T-cell (primary cell): ENCODE measurements around the gene ESPNL. TPM values are rescaled to one million over a fixed set of nuclear protein-coding genes. Genes with fewer than 3 reads are reported as not detected.

ENCODE experiments used
- ATAC-seq, 4 experiments: fragments of 200-7000 bp in 3 of 4; fragments of 150-1000 bp in 1 of 4; cut with Tn5 transposase; replicated peaks in 1 of 4; 1 replicate in 3 of 4; 2 replicates in 1 of 4; pipeline ENCODE4 v1.10.0; 2021; ENCODE audit warnings: moderate library complexity in 3 of 4, mild to moderate bottlenecking in 2 of 4, moderate number of reproducible peaks in 1 of 4
- CTCF ChIA-PET, 2 donors: fragments of 300-600 bp; sonication (Branson Sonifier 250); formaldehyde crosslinking; loops; one replicate each; lab custom pipeline; 2022; ENCODE audit warnings: antibody characterized with exemption in 2 of 2; lab: Charles Lee
- POLR2A ChIA-PET, 2 donors: fragments of 300-600 bp; sonication (Branson Sonifier 250); formaldehyde crosslinking; loops; one replicate each; lab custom pipeline; 2022; ENCODE audit warnings: antibody characterized with exemption in 2 of 2; lab: Charles Lee
- DNase-seq, 35 experiments: peaks; one replicate each; pipeline versions ENCODE4 v3.0.0 to v3.0.0-alpha.2; 2013 to 2023
- H3K27ac ChIP-seq: one replicate; pipeline ENCODE4 v1.5.1; 2013; ENCODE audit warnings: low read length
- H3K27me3 ChIP-seq, 2 experiments: replicated peaks in 1 of 2; 1 replicate in 1 of 2; 2 replicates in 1 of 2; pipeline versions ENCODE4 v1.6.1 to v1.7.0; 2013; ENCODE audit warnings: low read length in 1 of 2, mixed read lengths in 1 of 2; ENCODE audit not compliant: control insufficient read depth in 2 of 2, insufficient read depth in 2 of 2; ENCODE audit errors: extremely low read depth in 1 of 2
- H3K36me3 ChIP-seq, 2 donors: 1 replicate in 1 of 2; 2 replicates in 1 of 2; pipeline versions ENCODE4 v1.6.1 to v1.7.0; 2013; ENCODE audit warnings: low read length in 1 of 2; ENCODE audit not compliant: control insufficient read depth in 2 of 2, insufficient read depth in 1 of 2; ENCODE audit errors: extremely low read depth in 1 of 2
- H3K4me1 ChIP-seq, 2 experiments: 1 replicate in 1 of 2; 2 replicates in 1 of 2; pipeline versions ENCODE4 v1.6.1 to v1.7.0; 2013; ENCODE audit warnings: low read length in 2 of 2, mixed read lengths in 1 of 2; ENCODE audit not compliant: insufficient read depth in 2 of 2, control insufficient read depth in 1 of 2; ENCODE audit errors: extremely low read depth in 1 of 2
- H3K4me3 ChIP-seq, 2 donors: 1 replicate in 1 of 2; 2 replicates in 1 of 2; pipeline versions ENCODE4 v1.5.1 to v1.7.0; 2013; ENCODE audit warnings: mild to moderate bottlenecking in 2 of 2, low read length in 1 of 2, moderate library complexity in 1 of 2; ENCODE audit not compliant: control insufficient read depth in 1 of 2; ENCODE audit errors: extremely low read depth in 1 of 2
- H3K9me3 ChIP-seq: 2 replicates; pipeline ENCODE4 v1.7.0; 2013
- H3K27ac Mint-ChIP-seq, 2 donors: one replicate each; pipeline ENCODE4 v1.8.0; 2020 to 2021; ENCODE audit warnings: mild to moderate bottlenecking in 2 of 2, mixed read lengths in 2 of 2
- H3K27me3 Mint-ChIP-seq, 2 donors: one replicate each; pipeline ENCODE4 v1.8.0; 2021 to 2022; ENCODE audit warnings: mixed read lengths in 2 of 2
- H3K36me3 Mint-ChIP-seq: one replicate; pipeline ENCODE4 v1.8.0; 2021; ENCODE audit warnings: mixed read lengths
- H3K4me1 Mint-ChIP-seq, 3 donors: one replicate each; pipeline ENCODE4 v1.8.0; 2020 to 2022; ENCODE audit warnings: mixed read lengths in 3 of 3, mild to moderate bottlenecking in 1 of 3
- H3K4me3 Mint-ChIP-seq, 3 donors: one replicate each; pipeline ENCODE4 v1.8.0; 2020 to 2022; ENCODE audit warnings: mild to moderate bottlenecking in 3 of 3, mixed read lengths in 3 of 3, moderate library complexity in 3 of 3
- H3K9me3 Mint-ChIP-seq, 3 donors: one replicate each; pipeline ENCODE4 v1.8.0; 2020 to 2022; ENCODE audit warnings: mixed read lengths in 3 of 3
- WGBS: methylation state at CpG from one replicate; pipeline ENCODE4 v1.1.5; 2013; ENCODE audit warnings: missing lambda C conversion rate; ENCODE audit not compliant: insufficient coverage; 5-methylcytosine and 5-hydroxymethylcytosine counted together
- total RNA-seq, 35 experiments: library from RNA in 6 of 35; stranded (reverse) in 6 of 35; fragments of 120-200 nt in 1 of 35; gene quantifications; one replicate each; pipeline versions ENCODE4 v1.2.1 to v1.2.4 and lab custom pipeline; 2013 to 2026

Gene ESPNL
- total RNA-seq, 5 donors from 2014 or later (not counting 1 experiment from before 2014, with no cell fraction given), result 0.10 to 0.44 (median 0.25) TPM; not detected in 2

DNA sequence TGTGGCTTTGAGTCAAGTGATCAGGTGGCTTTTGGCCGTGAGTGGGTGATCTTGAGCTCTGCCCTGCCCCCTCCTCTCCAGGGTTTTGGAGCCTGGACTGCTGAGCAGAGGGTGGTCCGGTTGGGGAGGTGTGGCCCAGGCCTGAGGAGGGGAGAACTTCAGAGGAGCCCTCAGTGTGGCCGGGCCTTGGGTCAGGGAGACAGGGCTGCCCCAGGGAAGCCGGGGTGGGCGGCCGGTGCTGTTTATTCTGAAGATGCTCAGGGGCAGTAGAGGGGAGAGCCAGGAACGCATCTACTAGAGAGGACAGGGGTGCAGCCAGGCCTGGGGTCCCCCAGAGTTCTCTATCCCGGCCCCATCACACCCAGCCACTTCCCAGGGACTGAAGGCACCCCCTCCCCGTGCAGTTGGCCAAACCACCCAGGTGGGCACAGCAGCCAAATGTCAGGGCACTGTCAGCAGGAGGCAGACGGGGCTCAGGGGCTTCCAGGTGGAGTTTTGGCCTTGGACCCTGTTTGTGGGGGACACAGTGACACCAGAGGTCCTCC is 59.6 kb downstream of the ESPNL start:
- DNase-seq (no peak), ATAC-seq (no peak)
- Histone ChIP-seq H3K36me3 (no peaks in the 10 kb centered on the region), H3K27me3 (peaks cover 0 to 66% of the 10 kb centered on the region in 2 experiments), H3K9me3 (no peaks in the 10 kb centered on the region), H3K4me3 (peak overlapping the region in 1 of 2 donors; percentile 51), H3K4me1 (peaks cover 0 to 17% of the 10 kb centered on the region in 2 experiments), H3K27ac (no peak overlapping the region)
- Mint-ChIP-seq H3K27me3 (peaks cover 8 to 34% of the 10 kb centered on the region in 2 donors), H3K9me3 (no peaks in the 10 kb centered on the region), H3K4me1 (peaks cover 9 to 12% (median 10%) of the 10 kb centered on the region in 3 donors), H3K27ac (no peak overlapping the region), H3K36me3 (no peaks in the 10 kb centered on the region), H3K4me3 (peak overlapping the region; percentile 62 to 72 (median 67))
- ChIA-PET CTCF (no interaction called here), POLR2A (no interaction called here)
- 24% methylated on average over 3 of the region's 10 CpGs for WGBS

DNA sequence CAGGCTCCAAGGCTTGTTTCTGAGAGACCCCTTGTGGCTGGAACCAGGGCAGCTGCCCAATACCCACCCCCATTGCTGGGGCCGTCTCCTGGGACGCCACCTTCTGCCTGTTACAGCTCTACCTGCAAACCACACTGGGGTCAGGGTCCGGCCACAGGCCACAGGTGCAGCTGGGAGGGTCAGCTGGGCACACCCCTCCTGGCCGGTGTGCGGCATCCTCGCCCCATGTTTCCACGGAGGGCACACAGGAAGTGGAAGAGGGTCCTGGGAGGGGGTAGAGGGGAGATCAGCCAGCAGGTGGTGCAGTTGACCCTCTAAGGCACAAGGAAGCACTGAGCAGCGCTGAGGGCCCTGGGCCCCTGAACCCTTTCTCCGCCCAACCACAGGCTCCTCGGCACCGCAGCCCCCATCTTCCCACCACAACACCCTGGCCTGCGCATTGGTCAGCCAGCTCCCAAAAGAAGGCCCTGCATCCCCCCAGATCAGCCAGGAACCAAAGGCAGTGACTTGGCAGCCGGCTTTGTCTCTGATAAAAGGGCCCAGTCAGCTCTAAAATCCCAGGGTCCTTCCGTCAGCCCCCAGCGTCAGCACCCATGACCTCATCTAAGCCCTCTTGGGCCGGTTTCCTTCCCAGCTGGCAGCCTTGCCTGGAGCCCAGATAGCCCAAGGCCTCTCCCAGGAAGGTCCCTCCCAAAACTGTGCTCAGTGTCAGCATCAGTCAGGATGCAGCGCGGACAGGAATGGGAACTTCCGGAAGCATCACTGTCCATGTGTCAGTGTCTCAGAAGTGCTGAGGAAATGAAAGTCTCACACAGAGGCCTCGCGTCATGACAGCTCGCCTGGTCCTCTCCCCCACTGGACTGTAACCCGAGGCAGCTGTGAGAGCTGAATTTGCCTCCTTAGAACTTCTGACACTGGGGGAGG is 60.3 kb downstream of the ESPNL start:
- Mint-ChIP-seq H3K9me3 (no peaks in the 10 kb centered on the region), H3K36me3 (no peaks in the 10 kb centered on the region), H3K27me3 (peaks cover 14 to 41% of the 10 kb centered on the region in 2 donors), H3K4me3 (peak overlapping the region in 1 of 3 donors; percentile 72), H3K4me1 (peaks cover 14 to 18% (median 14%) of the 10 kb centered on the region in 3 donors), H3K27ac (no peak overlapping the region)
- no peak overlapping the region for H3K4me3 ChIP-seq
- no peak overlapping the region for H3K27ac ChIP-seq
- H3K9me3 ChIP-seq, result no peaks in the 10 kb centered on the region
- CTCF ChIA-PET, result no interaction called here
- no peaks in the 10 kb centered on the region for H3K36me3 ChIP-seq
- POLR2A ChIA-PET, result no interaction called here
- DNase-seq, result peak in 3 of 35 experiments; percentile 19 to 30 (median 22)
- peaks cover 0 to 17% of the 10 kb centered on the region in 2 experiments for H3K4me1 ChIP-seq
- no peak for ATAC-seq
- peaks cover 0 to 71% of the 10 kb centered on the region in 2 experiments for H3K27me3 ChIP-seq
- WGBS, result 50% methylated on average over 20 of the region's 23 CpGs

DNA sequence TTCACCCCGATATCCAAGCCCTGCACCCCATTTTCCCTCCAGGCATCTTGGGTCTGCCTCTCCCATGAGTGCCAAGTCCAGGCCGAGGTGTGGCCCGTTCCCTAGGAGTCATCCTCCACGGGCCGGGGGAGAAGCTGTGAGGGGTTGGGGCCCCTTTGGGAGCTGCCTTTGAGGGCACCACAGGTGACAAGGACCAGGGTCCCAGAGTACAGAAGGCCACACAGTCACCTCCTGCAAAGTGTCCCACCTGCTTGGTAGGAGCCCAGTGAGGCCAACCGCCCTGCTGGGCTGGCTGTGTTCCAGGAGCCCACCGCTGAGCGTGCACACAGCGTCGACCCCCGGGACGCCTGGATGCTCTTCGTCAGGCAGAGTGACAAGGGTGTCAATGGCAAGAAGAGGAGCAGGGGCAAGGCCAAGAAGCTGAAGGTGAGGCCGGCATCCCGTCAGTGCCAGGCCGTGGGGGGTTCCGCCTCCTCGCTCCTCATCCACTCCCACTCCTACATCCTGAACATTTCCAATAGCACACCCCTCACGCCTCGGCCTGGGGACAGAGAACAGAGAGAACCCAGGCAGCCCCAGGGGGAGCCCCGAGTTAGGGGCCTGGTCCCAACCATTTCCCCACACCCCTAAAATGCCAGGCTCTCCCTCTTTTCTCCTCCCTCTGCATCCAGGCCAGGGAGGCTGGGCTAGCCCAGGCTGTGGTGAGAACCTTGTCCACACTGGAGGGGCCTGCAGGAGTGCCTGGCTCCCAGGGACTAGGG is 61.3 kb downstream of the ESPNL start:
- Mint-ChIP-seq H3K9me3 (no peaks in the 10 kb centered on the region), H3K36me3 (no peaks in the 10 kb centered on the region), H3K4me1 (peaks cover 14 to 18% (median 14%) of the 10 kb centered on the region in 3 donors), H3K4me3 (no peak overlapping the region), H3K27ac (no peak overlapping the region), H3K27me3 (peaks cover 14 to 44% of the 10 kb centered on the region in 2 donors)
- ATAC-seq (no peak), DNase-seq (no peak)
- CTCF ChIA-PET, result no interaction called here
- no peaks in the 10 kb centered on the region for H3K9me3 ChIP-seq
- no peaks in the 10 kb centered on the region for H3K36me3 ChIP-seq
- H3K4me1 ChIP-seq, result peaks cover 0 to 17% of the 10 kb centered on the region in 2 experiments
- no peak overlapping the region for H3K4me3 ChIP-seq
- POLR2A ChIA-PET, result no interaction called here
- no peak overlapping the region for H3K27ac ChIP-seq
- 86% methylated on average over 15 of the region's 21 CpGs for WGBS
- peaks cover 0 to 68% of the 10 kb centered on the region in 2 experiments for H3K27me3 ChIP-seq

DNA sequence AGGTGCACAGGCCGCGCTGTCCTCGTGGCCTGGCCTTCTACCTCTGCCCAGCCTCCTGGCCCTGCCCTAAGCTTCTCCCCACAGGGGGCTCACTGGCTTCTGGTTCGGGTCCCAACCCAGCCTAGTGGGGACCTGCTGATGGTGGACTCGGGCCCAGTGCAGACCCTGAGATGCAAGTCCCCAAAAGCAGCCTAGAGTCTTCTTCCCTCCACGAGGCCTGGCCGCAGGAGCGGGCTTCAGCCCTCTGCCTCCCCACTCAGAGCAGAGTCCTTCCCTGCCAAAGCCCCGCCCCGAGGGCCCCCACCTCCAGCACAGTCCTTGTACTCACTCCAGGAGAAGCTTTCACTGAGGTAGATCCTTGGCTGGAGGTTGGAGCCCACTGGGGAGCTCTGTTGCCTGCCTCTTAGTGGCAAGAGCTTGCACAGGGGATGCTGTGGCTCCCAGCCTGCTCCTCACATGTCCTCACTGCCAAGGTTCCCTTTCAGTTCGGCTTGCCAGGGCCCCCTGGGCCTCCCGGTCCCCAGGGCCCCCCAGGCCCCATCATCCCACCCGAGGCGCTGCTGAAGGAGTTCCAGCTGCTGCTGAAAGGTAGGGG is 62.2 kb downstream of the ESPNL start:
- H3K36me3 Mint-ChIP-seq, result peaks cover under 1% of the 10 kb centered on the region
- ATAC-seq, result no peak
- no peaks in the 10 kb centered on the region for H3K9me3 Mint-ChIP-seq
- H3K27me3 Mint-ChIP-seq, result peaks cover 14 to 44% of the 10 kb centered on the region in 2 donors
- no peaks in the 10 kb centered on the region for H3K9me3 ChIP-seq
- H3K4me3 Mint-ChIP-seq, result no peak overlapping the region
- no peak overlapping the region for H3K4me3 ChIP-seq
- no peak overlapping the region for H3K27ac Mint-ChIP-seq
- ChIA-PET POLR2A (no interaction called here), CTCF (no interaction called here)
- H3K27ac ChIP-seq, result no peak overlapping the region
- peaks cover 14 to 18% (median 14%) of the 10 kb centered on the region in 3 donors for H3K4me1 Mint-ChIP-seq
- DNase-seq, result no peak
- H3K36me3 ChIP-seq, result no peaks in the 10 kb centered on the region
- peaks cover 0 to 68% of the 10 kb centered on the region in 2 experiments for H3K27me3 ChIP-seq
- H3K4me1 ChIP-seq, result peaks cover 0 to 17% of the 10 kb centered on the region in 2 experiments
- 84% methylated on average over 11 of the region's 14 CpGs for WGBS

DNA sequence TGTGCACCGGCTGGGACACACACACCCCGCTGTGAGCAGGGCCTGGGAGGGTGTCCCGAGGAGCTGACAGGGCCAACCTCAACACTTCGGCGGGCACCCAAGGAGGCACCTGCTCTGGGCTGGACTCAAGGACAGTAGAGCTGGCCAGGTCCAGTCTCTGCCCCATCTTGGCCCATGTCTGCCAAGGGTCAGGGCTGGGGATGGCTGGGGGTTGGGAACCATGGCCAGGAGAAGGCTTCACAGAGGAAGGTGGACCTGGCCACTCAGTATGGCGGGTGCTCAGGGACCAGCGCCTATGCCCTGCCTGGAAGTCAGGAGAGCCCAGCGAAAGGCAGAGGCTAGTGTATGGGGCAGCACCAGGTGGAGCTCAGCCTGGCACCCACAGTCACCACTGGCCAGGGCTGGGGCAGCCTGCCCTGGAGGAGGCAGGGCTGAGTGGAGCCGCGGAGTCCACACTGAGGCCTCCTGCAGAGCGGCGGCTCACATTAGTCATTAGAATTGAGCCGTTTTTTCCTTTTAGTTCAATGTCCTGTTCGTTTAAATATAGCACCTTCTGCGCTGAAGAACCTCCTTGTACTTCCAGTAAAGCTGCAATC is 62.8 kb downstream of the ESPNL start:
- Histone ChIP-seq H3K36me3 (peaks cover 3 to 5% of the 10 kb centered on the region in 2 donors), H3K27me3 (peaks cover 0 to 62% of the 10 kb centered on the region in 2 experiments), H3K4me1 (peaks cover 0 to 17% of the 10 kb centered on the region in 2 experiments), H3K27ac (no peak overlapping the region), H3K9me3 (no peaks in the 10 kb centered on the region), H3K4me3 (no peak overlapping the region)
- ATAC-seq (no peak), DNase-seq (no peak)
- H3K4me3 Mint-ChIP-seq, result no peak overlapping the region
- H3K27me3 Mint-ChIP-seq, result peaks cover 14 to 42% of the 10 kb centered on the region in 2 donors
- no peak overlapping the region for H3K27ac Mint-ChIP-seq
- ChIA-PET POLR2A (no interaction called here), CTCF (interaction anchor here in 1 of 2 donors (0.6 kb wide), 1 partner anchor 11 kb away, joined by 3 read pairs; no protein-coding TSS in a partner anchor)
- peaks cover 5% of the 10 kb centered on the region for H3K36me3 Mint-ChIP-seq
- H3K4me1 Mint-ChIP-seq, result peaks cover 14 to 18% (median 14%) of the 10 kb centered on the region in 3 donors
- WGBS, result 74% methylated on average over 12 of the region's 15 CpGs
- no peaks in the 10 kb centered on the region for H3K9me3 Mint-ChIP-seq
